Transverse colon (tissue), 4 donors: ENCODE results near the gene TBL1X.

ENCODE experiments used
- CTCF ChIP-seq, 5 experiments: fragments of 200-600 bp in 3 of 5; fragments of 450-650 bp in 2 of 5; sonication (generic) in 3 of 5; IDR thresholded peaks; 1 replicate in 2 of 5; 2 replicates in 3 of 5; pipeline ENCODE4 v1.5.1; 2016 to 2017; ENCODE audit warnings: antibody characterized with exemption in 5 of 5, inconsistent platforms in 3 of 5, mild to moderate bottlenecking in 2 of 5, moderate library complexity in 1 of 5
- EP300 ChIP-seq: sonication (generic); formaldehyde crosslinking; IDR thresholded peaks from one replicate; pipeline ENCODE4 v1.6.1; 2017; ENCODE audit warnings: antibody characterized with exemption, low read depth
- POLR2A ChIP-seq: fragments of 450-650 bp; IDR thresholded peaks from one replicate; pipeline ENCODE4 v1.6.1; 2016; ENCODE audit warnings: antibody characterized with exemption, mild to moderate bottlenecking, moderate library complexity
- POLR2AphosphoS5 ChIP-seq, 3 donors: sonication (generic); formaldehyde crosslinking; IDR thresholded peaks; one replicate each; pipeline ENCODE4 v1.6.1; 2016; ENCODE audit warnings: antibody characterized with exemption in 3 of 3

- TF ChIP-seq POLR2AphosphoS5 (IDR thresholded peaks at IDR 0.05), result no peak
- TF ChIP-seq CTCF (IDR thresholded peaks at IDR 0.05), result no peak
- no peak for TF ChIP-seq POLR2A
- TF ChIP-seq EP300, result no peak
These were observed 319.5 kb downstream of the TBL1X start for GRCh38 chrX:9784332-9784731.
